ENCODE results near the gene PCSK5.

GRCh38 chr9:76365028-76365427 lies 474.6 kb downstream of the PCSK5 start:
- no peak for TF ChIP-seq CTCF (IDR thresholded peaks at IDR 0.05)
- no peak for TF ChIP-seq POLR2A (IDR thresholded peaks at IDR 0.05)

All from stomach (tissue), 4 donors.